ENCODE data around the gene VTI1A.
"Not testable (repeated sequence)": the region's sequence is repeated elsewhere in the genome, so short reads cannot be mapped to it uniquely, and the experiment has no call there.

VTI1A gene

GRCh38 chr10:112590786-112591185 is 143.8 kb downstream of the VTI1A start:
- not testable (repeated sequence) for DNase-seq

- DNase-seq, result no peak
Measured at GRCh38 chr10:112593023-112593422, 146.0 kb downstream of the VTI1A start.

DNA sequence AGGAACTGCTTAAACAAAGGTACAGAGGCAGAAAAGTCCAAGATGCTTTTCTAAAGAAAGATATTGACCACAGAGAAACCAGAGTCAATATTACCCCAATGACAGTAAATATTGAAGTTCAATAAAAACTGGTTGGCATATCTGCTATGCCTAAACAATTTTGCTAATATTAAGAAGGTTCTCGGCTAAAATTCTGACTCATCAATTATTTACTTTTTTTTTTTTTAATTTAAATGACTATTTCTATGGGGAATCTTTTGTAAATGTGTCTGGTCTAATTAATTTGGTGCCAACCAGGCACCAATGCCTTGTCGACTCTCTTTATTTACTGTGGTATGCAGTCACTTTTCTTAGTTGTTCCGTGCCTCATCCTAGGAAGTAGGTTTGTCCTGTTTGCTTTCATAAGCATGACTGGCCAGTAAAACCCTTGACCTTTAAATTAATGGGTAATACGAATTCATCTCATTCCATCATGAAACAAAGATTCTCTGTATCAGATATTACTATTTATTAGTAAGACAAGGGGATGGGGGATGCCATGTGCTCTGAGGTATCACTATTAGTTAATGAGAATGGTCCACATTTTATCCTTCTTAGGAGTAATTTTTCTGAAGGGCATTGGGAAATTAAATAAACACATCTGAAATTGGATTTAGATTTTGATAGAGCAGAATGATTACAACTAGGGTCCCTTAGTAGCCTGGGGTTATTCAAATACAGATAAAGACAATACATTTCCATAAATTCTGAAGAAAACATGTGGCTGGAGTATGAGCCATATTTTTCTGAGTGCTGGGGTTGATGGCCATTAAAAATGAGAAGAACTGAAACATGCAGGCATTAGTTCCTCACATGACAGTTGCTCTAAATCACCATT is 154.4 kb downstream of the VTI1A start:
- no peak for DNase-seq

DNA sequence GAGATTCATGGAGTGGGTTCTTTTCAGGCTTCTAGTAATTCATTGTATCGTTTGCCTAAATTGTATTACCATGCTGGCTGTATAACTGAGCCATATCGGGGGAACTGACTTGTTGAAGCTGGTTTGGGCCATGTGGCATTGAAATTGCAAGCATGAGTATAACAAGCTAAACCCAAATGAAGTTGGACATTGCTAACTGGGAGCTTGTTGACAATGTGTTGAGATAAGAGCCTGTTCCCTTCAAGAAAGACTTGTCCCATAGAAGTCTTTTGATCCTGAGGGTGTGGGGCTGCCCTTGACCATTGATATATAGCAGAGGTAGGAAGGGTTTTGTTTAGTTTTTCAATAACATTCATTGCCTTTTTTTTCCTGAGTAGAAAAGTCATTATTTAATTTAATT is 156.0 kb downstream of the VTI1A start:
- DNase-seq, result no peak

DNA sequence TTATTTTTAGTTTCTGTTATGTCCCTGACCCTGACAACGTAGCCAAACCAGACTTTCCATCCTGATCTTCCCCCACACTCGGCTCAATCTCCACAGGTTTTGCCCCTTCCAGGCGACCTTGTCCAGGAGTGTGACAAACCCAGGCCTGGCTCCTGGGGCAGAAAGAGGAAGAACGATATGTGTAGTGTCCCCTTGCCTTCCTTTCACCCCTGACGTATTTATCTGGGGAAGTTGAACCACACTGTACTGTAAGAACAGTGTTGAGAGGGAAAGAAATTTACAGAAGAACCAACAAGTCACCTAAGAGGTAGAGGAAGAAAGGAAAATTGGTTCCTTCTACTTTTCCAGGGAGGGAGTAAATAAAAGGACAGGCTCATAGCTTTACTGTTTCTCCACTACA is 158.0 kb downstream of the VTI1A start:
- no peak for DNase-seq

GRCh38 chr10:112607506-112607905 is 160.5 kb downstream of the VTI1A start:
- no peak for DNase-seq

DNA sequence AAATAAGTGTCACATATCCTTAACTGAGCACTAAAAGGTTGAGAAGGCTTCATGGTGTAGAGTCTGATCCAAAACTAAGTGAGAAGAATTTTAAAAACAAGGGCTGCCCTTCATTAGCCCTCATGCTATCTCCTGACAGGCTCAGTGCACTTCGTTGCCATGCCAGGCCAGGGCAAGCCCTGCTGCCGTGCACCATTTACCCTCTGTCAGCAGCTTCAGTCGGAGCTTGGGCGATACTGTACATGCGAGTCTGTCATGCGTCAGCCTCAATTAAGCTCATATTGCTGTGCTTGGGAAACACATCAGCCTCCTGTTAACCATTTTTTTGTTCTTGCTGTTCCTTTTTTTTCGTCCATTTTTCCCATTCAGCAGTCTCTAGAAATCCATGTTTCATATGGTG is 166.6 kb downstream of the VTI1A start:
- no peak for DNase-seq

- no peak for DNase-seq
Measured at GRCh38 chr10:112614072-112614471, 167.1 kb downstream of the VTI1A start.

GRCh38 chr10:112614586-112614985 is 167.6 kb downstream of the VTI1A start:
- DNase-seq, result no peak

DNA sequence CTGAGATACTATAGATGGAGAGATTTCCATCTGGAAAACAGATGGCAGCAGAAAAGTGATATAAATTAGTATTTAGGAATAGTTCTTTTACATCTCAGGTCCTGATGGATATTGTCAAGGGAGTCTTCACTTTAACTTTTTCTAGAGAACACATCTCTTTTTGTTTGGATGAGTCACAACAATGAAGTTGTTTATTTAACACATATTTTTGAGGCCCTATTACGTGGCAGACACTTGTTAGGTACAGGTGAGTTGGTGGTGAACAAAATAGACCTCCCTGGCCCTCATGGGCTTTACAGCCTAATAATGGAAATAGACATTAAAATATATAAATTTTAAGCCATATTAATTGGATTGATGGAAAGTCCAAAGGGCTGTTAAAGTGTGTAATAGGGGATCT is 168.3 kb downstream of the VTI1A start:
- DNase-seq, result no peak

GRCh38 chr10:112616647-112617046 is 169.6 kb downstream of the VTI1A start:
- no peak for DNase-seq

GRCh38 chr10:112618814-112619213 is 171.8 kb downstream of the VTI1A start:
- DNase-seq, result no peak

- no peak for DNase-seq
Measured at GRCh38 chr10:112619556-112619955, 172.5 kb downstream of the VTI1A start.

GRCh38 chr10:112622786-112623185 is 175.8 kb downstream of the VTI1A start:
- DNase-seq, result no peak

DNA sequence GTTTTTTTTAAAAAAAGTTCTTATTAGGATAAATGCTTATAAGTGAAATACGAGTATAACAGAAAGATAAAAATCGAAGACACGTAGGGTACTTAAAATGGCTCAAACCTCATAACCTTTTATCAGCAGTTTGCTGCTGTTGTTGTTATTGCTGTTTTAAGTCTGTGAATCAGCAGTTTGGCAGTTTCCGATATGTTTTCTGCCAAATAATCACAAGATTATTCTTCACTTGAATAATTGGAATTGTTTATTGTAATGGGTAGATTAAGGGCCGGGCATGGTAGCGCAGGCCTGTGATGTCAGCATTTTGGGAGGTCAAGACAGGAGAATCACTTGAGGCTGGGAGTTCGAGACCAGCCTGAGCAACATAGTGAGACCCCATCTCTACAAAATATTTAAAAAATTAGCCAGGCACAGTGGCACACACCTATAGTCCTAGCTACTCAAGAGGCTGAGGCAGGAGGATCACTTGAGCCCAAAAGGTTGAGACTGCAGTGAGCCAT is 177.6 kb downstream of the VTI1A start:
- DNase-seq, result no peak

GRCh38 chr10:112628951-112629609 is 182.1 kb downstream of the VTI1A start:
- DNase-seq, result no peak

GRCh38 chr10:112631501-112632400 is 184.7 kb downstream of the VTI1A start:
- no peak for DNase-seq

DNA sequence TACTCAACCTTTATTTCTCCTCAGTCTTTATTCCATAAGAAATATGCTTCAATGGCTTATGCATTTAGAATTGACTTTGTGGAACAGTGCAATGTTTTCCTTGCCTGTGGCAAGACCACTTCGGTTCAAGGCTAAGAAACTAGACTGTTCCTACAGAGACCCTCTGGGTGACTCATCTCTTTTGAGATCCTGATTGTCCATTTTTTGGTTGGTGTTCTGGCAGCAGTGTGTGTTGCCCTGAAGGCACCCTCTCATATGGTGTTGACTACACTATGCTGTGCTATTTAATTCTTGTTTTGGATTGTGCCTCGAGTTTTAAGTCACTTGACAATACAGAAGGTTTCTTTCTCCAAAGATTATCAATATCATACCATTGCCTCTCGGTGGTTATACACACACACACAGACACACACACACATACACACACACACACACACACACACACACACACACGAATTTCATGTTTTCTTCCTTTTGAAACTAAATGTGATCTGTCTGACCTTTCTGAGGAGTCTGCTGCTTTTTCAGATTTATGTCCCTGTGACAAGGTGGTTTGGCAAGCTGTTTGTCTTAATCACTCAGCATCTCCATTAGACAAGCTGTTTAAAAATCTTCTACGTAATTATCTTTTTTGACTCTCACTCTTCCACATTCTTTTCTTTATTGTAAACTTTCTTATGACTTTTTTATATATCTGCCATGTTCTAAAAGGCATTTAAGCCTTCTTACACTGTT is 187.2 kb downstream of the VTI1A start:
- DNase-seq, result no peak

DNA sequence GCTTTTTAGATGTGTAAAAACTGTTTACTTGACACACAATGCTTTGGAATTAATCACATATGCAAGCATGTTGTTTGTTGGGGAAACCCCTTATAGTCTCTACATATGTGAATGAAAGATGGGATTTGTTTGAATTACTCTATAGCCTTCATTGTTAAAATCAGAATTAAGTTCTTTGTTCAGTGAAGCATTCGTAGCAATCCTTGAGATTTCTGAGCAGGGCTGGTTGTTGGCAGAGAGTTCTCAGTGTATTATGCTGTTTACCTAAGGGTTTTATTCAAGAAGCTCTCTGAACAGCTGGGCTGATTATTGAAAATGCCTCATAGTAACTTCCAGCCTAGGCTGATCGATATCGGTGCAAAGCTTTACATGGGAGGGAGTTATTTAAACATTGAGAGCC is 190.9 kb downstream of the VTI1A start:
- DNase-seq, result no peak

DNA sequence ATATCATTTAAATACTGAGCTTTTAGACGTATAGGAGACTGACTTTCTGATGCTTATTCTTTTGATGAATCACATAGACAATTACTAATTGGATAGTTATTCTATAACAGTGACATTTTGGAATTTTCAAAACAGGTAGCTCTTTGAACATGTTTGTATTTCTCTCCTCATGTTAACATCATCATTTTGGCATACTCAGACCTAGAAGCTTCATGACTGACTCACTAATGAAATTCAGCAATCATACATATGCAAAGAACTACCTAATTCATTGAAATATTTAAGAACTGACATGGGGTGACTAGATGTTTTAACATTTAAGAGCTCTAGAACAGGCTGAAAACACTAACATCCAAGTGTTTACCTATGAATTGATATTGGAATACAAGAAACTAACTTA is 192.3 kb downstream of the VTI1A start:
- no peak for DNase-seq

- DNase-seq, result no peak
Measured at GRCh38 chr10:112640638-112641037, 193.6 kb downstream of the VTI1A start.

DNA sequence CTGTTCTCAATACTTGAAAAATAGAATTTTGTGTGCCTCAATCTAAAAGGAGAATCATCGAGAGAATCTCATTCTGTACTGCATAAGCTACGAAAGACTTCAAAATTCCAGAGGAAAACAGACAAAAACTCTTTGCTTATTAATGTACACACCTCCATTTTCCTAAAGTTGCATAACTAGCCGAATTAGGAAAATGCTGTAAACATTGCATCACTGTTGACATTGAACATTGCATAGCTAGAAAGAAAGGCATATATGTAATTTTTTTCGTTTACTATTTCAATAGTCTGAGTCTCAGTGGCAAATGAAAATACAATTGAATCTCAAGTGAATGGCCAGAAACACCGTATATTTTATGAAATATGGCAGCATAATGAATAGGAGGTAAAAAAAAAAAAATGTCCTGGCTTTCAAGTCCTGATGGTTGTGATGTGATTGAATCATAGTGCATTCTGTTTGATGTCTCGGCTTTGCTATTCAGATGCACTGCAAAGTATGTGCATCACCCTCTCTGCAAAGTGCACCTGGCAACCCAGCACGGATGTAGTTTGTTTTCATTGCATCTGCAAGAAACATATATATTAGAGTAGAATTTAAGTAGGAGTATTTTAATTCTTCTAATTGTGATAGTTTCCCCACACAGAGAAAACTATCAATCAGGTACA is 196.7 kb downstream of the VTI1A start:
- no peak for DNase-seq
